Measurements from ENCODE around the gene TULP4.

The TULP4 gene

DNA sequence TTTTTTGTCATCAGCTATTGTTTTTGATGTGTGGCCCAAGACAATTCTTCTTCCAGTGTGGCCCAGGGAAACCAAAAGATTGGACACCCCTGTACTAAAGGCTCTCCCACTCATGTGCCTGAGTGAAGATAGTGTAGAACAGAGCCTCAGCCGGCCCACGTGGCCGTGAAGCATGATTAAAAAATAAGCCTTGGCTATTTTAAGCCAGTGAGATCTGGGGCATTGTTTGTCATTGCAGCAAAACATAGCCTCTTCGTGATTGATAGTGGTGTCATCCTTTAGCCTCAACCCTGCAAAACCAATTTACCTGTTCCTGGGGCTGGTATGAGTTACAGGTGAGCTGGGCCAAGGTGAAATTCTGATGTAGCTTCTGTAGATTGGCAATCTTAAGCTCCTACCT lies 85.3 kb downstream of the TULP4 start:
- no peak for DNase-seq

DNA sequence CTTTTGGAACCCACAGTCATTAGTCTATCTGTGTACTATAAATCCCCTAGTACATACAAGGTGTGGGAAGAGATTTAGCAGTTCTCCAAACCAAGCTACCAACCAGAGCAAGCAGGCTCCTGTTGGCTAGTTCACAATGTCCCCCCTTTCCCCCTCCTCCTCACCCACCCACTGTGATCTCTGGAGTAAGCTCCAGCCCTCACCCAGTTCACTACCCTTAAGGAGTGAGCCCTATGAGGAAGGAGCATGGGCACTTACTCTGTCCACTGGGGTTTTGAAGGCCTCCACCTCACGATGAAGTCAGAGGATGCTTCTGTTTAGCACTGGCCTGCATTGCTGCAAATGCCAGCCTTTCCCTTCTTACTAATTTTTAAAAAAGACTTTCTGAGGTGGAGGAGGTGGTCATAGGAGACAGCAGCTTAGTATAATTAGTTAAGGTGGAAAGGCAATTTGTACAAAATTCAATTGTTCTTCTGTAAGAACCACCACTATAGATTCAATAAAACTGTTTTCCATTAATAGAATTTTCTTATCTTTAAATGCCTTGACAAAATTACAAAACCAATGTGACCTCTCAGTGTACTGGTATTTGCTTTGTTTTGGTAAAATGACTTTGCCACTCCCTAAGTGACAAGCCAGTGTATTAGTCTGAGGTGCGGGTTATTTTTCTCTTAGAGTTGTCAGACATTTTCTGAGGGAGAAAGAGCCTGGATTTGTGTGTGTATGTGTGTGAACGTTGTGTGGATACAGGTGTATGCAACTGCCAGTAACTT lies 86.2 kb downstream of the TULP4 start:
- no peak for DNase-seq

DNA sequence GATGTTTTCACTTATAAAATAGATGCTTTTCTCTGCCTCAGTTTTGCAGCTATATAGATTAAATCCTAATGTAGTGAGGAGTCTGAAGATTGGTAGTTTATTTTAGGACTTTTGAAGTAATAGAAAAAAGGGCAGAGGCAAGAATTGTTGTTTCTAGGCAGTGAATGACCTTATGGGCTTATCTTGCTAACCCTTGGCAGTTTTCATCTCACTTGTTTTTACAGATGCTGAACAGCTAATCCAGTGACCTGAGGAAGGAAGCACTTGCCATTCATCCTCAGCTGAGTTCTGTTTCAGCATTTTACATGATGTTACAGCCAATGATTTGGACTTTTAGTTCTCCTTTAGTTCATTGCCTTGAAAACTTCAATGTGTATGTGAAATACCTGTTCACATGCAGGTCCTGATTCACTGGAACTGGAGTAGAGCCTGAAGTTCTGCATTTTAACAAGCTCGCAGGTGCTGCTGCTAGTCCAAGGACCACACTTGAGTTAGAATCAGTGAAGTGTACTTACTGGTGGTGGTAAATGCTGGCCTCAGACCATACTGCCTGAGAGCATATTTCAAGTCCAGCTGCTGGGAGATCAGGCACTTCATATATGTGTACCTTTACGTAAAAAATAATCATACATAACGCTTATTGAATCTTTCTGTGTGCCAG lies 86.9 kb downstream of the TULP4 start:
- no peak for DNase-seq

DNA sequence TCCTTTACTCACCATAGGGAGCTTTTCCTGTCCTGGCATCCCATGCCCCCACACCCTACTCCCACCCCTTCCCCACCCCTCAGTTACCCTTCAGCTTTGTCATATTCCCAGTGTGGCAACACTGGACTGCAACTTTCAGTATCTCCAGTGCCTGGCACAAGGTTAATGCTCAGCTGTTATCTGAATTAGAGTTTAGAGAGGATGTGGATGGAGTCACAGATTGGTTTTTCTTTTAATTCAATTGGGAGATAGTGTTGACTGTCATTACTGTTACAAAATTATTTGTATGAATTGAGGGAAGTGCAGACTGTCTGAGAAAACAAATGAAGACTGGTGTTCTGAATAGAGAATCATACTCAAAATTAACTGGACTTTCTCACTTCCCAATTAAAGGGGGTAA lies 89.9 kb downstream of the TULP4 start:
- DNase-seq, result no peak

DNA sequence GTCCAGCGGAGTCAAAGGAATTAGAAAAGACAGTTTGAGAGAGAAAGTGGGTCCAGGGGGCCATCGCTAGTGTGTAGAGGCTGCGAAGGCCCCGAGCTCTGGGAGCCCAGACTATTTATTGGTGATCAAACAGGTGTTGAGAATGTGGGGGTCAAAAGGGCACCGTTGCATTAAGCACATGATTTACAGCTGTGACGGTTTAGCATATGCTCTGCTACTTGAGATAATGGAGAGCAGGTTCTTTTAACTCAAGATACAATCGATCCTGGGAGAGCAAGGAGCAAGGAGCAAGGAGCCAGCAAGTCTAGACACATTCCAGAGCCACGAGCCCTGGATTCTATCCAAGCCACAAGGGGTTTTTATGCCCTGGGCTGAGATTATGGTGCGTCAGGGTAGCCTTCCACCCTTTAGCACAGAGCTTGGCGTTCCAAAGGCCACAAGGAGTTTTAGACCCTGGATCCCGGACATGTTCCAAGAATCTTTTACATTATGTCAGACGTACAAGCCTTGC lies 93.1 kb downstream of the TULP4 start:
- peak; percentile 80 to 93 for DNase-seq

DNA sequence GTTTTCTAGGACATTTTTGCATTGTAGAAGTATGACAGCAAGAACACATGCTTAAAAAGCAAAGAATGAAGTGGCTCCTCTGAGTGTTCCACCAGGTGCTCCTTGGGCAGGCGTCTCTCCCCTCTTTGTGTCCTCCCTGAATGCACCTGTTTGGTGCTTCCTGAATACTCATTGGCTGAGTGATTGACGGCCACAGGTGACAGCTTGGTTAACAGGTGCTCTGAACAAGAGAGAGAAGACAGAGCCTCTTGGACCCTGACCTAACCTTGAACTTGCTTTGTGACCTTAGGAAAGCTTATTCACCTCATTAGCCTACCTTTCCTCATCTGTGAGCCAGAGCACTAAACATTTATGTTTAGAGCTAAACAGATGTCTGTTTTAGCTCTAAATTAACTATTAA lies 93.7 kb downstream of the TULP4 start:
- DNase-seq, result no peak

DNA sequence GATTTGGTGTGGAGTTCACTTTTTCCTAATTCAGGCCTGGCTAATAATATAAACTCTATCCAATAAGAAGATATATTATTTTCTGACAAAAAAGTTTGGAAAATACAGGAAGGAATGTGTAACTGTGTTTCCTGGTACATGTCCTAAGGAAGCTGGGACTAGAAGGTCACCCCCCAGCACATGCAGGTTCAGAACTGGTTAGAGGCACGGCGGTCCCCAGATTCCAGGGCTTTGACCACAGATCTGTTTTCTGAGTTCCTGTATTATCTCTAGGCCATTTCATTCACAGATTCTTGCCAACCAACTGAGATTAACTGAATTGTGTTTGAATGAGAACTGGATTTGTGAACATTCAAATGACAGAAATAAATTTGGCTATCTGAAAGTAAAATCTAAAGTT lies 94.5 kb downstream of the TULP4 start:
- no peak for DNase-seq

DNA sequence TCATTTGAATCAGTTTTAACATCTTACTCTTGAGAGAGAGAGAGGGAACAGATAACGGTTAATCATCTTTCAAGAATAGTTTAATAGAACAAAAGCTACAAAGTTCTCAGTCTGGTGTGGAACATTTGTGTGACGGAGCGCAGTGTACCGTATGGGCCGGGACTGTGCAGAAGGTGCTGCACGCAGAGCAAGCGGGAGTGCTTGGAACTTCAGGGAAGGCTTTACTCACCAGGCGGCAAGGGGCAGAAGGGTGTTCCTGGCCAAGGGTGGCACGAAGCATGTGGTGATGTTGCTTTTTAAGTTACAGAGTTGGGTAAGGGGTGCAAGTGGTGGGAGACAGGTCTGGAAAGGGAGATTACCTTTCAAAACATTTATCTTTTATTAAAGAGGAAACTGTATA lies 95.7 kb downstream of the TULP4 start:
- no peak for DNase-seq

DNA sequence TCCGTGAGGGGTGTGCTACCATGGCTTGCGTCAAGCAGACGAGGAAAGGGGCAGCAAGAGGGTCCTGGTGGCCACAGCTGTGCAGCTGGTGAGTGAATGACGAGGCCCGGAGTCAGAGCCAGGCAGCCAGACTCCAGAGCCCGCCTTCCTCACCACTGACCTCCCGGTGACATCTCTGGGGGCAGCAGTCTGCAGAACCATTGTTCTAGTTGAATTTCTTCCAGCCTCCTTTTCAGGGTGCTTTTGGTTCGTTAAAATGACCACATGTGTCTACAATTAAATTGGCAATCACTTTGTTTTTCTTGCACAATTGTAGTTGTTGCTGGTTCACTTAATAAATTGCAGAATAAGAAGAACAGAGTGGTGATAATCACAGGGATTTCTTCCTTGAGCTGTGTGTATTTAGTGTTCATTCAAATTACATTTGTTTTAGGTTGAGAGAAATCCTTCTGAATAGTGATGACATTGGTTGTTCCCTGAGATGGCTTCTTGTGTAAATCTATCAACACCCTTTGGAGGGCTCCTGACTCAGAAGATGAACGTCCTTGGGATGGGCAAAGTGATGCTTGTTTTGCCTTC lies 96.4 kb downstream of the TULP4 start:
- no peak for DNase-seq

DNA sequence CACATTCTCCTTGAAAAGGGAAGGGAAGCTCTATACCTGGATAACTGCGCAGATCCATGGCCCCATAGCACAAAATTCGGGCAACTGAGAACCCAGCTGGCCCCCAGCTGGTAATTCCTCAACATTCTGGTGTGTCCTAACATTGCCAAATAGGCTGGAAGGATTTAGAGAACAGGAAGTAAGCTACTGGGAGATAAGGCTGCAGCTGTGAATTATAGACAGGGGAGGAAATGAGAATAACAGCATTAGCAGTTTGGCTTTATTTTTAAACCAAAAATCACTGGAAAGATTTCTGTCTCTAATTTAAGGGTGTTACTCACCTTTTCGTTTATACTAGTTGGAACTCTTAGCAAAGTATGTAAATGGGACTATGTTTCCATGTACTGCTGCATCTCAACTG lies 97.2 kb downstream of the TULP4 start:
- no peak for DNase-seq

DNA sequence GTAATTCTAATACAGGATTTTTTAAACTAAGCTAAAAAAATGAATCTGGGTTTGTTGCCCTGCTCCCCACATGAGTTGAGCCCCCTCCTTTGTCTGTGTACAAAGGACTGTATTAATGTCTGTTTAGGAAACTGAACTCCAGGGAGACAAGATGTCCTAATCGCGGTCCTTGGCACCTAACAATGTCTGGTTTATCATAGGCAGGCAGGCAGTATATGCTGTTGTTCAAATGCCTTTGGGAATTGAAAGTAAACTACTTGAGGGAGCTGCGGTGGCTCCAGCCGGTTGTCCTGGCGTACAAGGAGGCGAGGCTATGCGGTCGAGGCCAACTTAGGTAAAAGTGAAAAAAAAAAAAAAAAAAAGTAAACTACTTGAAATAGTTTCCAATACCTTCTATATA lies 98.5 kb downstream of the TULP4 start:
- no peak for DNase-seq

DNA sequence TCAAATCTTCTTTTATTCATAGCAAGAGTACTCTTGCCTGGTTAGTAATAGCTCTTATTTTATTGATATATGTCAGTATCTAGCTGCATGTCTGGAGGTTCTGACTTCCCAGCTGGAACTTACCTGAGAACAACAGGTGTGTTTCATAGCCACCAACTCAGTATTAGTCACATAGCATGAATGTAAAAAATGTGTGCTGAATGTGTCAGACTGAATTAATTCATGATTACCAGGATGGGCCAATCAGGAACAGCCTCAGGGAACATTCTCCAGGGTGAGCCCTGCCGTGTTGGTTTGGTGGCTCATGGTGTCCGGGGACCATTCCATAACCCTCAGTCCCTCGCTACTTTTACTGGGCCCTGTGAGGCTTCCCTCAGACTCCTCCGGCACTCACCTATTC lies 99.7 kb downstream of the TULP4 start:
- no peak for DNase-seq

DNA sequence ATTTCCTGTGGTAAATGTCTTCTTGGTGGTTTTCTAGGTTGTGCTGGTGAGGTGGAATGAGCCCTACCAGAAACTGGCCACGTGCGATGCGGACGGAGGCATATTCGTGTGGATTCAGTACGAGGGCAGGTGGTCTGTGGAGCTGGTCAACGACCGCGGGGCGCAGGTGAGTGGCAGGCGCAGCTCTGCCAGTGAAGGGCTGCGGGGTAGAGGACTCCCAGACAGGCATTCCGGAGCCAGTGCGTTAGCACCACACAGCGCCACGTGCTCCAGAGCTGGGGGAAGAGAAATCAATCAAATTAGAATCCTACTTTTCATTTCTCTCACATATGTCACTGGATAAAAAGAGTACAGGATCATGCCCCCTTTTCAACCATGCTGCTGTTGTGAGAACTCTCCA lies 100.8 kb downstream of the TULP4 start:
- no peak for DNase-seq

DNA sequence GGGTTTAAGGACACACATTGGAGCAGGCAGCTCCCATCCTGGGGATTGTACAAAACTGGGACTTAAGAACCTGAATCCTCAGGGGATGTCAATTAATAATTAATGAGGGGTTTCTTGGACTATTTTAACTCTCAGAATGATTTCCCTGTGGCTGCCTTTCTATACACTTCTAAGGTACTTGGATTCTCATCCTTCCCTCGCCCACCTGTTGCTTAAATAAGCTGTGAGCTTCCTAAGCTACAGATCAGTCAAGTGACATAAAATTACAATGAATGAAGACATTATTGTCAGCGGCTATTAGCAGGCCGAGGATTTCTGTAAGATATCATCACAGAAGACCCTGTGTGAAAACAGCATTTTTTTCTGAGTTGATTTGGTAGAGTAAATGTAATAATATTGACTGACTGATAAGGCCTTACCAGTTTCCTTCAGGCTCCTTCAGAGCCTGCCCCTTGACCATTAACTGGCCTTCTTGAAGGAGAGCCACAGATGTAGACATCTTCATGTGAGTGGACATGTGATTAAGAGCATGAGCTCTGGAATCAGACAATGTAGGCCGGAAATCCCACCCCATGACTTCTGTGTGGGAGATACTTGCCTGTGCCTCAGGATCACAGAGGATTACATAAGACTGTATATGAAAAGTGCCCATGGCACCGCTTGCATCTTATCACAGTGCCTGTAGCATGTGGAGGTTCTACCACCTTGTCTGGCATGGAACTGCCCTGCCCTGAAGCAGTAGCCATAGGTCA lies 101.7 kb downstream of the TULP4 start:
- no peak for DNase-seq

DNA sequence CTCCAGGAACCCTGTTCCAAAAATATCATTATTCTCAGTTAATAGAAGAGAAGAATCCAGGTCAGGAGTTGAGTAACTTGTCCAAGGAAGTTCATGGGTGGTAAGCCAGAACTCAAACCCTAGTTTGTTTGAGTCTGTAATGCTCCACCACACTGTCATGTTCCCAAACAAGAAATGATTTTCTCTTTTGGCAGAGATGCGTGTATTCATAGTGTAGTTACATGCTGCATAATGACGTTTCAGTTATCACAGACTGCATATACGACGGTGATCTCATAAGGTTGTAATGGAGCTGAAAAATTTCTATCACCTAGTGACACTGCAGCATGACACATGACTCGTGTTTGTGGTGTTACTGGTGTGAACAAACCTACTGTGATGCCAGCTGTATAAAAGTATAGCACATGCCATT lies 102.6 kb downstream of the TULP4 start:
- no peak for DNase-seq

DNA sequence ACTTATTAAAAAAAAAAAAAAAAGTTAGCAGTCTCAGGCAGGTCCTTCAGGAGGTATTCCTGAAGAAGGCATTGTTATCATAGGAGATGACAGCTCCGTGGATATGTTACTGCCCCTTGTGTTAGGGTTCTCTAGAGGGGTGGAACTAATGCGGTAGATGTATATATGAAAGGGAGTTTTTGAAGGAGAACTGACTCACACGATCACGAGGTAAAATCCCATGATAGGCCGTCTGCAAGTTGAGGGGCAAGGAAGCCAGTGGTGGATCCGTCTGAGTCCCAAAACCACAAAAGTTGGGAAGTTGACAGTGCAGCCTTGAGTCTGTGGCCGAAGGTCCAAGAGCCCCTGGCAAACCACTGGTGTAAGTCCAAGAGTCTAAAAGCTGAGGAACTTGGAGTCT lies 103.4 kb downstream of the TULP4 start:
- DNase-seq, result no peak

DNA sequence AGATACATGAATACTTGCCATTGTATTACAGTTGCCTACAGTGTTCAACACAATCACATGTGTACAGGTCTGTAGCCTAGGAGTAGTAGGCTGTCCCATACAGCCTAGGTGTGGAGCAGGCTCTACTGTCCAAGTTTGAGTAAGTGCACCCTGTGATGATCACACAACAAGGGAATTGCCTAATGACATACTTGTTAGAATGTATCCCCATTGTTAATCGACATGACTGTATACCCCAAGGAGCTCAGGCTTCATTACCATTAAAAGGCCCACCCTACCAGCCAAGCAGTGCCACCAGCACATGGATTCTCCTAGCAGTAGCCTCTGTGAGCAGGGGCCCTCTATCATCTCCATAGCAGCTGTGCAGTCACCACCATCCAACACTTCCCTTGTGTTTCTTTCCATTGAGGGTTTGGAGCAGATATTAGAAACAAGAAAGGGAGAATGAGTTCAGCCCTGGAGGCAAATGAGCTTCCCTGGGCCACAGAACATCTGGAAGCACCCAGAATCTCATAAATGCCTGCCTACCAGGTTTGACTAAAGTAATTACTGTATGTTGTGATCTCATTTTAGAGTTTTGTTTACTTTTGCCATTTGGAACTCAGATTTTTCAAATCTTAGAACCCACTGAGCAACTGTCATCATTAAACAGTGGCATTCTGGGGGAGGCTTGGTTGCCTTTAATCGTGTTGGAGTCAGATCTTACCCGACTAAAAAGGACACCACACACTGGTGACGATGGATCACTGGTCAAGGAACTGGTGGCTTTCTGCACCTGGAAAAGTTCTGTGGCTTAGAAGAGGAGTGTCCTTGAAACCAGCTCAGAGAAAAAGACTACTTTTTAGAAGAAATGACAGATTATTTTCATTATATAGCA lies 104.9 kb downstream of the TULP4 start:
- DNase-seq, result no peak

DNA sequence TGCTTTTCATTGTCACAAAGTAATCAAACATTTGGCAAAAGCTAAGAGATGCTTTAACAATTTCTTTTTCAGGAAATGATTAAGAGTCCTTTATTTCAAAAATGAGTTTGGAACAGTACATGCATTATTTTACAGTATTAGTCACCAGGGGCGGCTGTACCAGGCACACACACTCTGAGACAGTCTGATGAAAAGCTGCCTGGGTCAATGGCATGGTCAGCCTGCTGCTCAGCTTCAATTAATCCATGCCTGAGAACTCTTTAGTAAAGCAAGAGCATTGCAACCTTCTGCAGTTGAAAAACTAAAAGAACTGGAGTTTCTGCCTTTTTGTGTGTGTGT lies 105.5 kb downstream of the TULP4 start:
- DNase-seq, result no peak

DNA sequence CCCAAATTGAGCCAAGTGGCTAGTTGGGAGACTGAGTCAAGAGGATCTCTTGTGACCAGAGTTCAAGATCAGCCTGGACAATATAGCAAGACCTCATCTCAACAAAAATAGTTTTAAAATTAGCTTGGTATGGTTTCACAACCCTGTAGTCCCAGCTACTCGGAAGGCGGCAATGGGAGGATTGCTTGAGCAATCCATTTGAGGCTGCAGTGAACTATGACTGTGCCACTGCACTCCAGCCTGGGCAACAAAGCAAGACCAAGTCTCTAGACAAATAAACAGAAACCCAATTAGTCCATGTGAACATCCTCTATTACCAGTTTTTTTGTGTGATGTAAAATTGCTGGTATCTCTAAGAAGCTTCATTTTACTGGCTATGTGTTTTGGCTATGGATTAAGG lies 106.2 kb downstream of the TULP4 start:
- DNase-seq, result no peak

DNA sequence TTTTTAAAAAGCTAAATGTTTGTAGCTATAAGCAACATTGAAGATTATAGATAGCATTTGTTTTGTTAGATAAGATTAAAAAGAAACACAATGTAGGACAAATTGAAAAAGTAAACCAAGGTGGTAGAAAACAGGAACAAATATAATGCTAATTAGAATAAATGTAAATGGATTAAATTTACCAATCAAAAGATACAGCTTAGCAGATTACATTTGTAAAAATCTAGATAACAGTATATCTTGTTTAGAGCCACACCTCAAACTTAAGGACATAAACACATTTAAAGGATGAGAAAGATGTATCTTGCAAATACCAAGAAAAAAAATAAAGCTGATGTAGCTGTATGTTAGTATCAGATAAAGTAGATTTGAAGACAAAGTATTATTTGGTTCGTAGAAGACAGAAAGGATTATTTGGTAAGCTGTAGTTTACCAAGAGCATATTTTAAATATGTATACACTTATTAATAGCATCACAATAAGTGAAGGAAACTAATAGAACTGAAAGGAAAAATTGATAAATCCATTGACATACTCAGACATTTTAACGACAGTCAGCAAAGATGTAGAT lies 107.2 kb downstream of the TULP4 start:
- no peak for DNase-seq

DNA sequence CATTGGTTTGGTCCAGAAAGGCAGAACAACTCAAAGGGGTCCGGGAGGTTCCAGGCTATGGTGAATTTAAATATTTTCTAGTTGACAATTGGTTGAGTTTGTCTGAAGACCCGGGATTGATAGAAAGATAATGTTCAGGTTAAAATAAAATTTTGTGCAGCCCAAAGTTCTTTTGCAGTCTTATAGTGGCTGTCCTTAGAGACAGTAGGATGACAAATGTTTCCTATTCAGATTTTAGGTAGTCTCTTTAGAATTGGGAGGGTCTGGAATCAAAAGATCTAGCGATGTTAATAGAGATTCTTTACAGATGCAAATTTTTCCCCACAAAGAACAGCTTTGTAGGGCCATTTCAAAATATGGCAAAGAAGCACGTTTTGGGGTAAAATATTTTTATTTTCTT lies 109.1 kb downstream of the TULP4 start:
- DNase-seq, result no peak

DNA sequence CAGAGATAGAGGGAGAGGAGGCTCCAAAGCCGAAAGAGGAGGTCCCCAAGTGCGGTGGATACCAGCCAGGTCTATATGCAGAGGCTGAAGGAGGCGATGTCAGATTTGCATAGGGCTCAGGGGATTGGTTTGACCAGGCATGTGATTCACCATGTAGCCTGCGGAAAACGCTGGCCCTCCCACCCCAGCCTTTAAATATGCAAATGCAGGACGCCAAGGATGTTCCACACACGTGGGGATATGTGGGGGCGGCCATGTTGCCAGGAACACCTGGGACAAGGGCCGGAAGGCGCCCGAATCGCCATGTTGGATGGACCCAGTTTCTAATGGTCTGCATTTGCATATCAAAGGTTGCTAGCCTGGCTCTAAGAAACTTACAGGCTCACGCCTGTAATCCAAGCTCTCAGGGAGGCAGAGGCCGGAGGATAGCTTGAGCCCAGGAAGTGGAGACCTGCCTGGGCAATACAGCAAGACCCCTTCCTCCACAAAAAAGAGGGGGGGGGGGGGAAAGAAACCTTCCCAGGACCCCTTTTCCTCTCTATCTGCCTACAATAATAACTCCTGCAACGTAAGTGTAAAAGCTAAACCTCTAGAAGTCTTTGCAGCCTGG lies 110.5 kb downstream of the TULP4 start:
- no peak for DNase-seq

Data from NCI-H524 (cell line).